ENCODE results near the gene RCCD1. TPM values are rescaled to one million over a fixed set of nuclear protein-coding genes. Genes with fewer than 3 reads are reported as not detected.
A peak's percentile ranks its signal among the peaks of the same experiment; 100 is the strongest.

RCCD1 gene
- total RNA-seq, 1 donor from 2014 or later = 10.0 TPM

GRCh38 chr15:90915808-90916440 lies 38.8 kb upstream of the RCCD1 start:
- intact Hi-C loops (cut with DNase I) = no loop called here
- Histone ChIP-seq H3K9me3 (no peaks in the 10 kb centered on the region), H3K36me3 (peaks cover 87 to 97% of the 10 kb centered on the region in 2 donors), H3K27ac (no peak overlapping the region), H3K27me3 (no peaks in the 10 kb centered on the region), H3K4me3 (no peak overlapping the region), H3K4me1 (no peaks in the 10 kb centered on the region)
- no peak for TF ChIP-seq CTCF (IDR thresholded peaks at IDR 0.05)
- DNase-seq (ENCODE audit: low spot score in 2 of 2) = peak; percentile 60 to 77

- no peak for TF ChIP-seq CTCF (IDR thresholded peaks at IDR 0.05)
- intact Hi-C loops (cut with DNase I) = no loop called here
- Histone ChIP-seq H3K4me1 (no peaks in the 10 kb centered on the region), H3K9me3 (no peaks in the 10 kb centered on the region), H3K27me3 (no peaks in the 10 kb centered on the region), H3K4me3 (no peak overlapping the region), H3K36me3 (peaks cover 85 to 96% of the 10 kb centered on the region in 2 donors), H3K27ac (no peak overlapping the region)
- no peak for DNase-seq (ENCODE audit: low spot score in 2 of 2)
Measured at GRCh38 chr15:90916461-90916860, 38.2 kb upstream of the RCCD1 start.

GRCh38 chr15:90917569-90917968 lies 37.1 kb upstream of the RCCD1 start:
- DNase-seq (ENCODE audit: low spot score in 2 of 2) = no peak
- no peak overlapping the region for H3K27ac ChIP-seq
- intact Hi-C loops (cut with DNase I) = no loop called here
- TF ChIP-seq CTCF (IDR thresholded peaks at IDR 0.05) = no peak
- no peaks in the 10 kb centered on the region for H3K27me3 ChIP-seq
- H3K4me3 ChIP-seq = no peak overlapping the region
- no peaks in the 10 kb centered on the region for H3K4me1 ChIP-seq
- H3K36me3 ChIP-seq = peaks cover 74 to 89% of the 10 kb centered on the region in 2 donors
- H3K9me3 ChIP-seq = no peaks in the 10 kb centered on the region

- Histone ChIP-seq H3K4me1 (no peaks in the 10 kb centered on the region), H3K27me3 (no peaks in the 10 kb centered on the region), H3K4me3 (no peak overlapping the region), H3K27ac (no peak overlapping the region), H3K9me3 (no peaks in the 10 kb centered on the region), H3K36me3 (peaks cover 68 to 83% of the 10 kb centered on the region in 2 donors)
- no peak for TF ChIP-seq CTCF (IDR thresholded peaks at IDR 0.05)
- no peak for DNase-seq (ENCODE audit: low spot score in 2 of 2)
- intact Hi-C loops (cut with DNase I) = no loop called here
Measured at GRCh38 chr15:90918034-90918788, 36.5 kb upstream of the RCCD1 start.

GRCh38 chr15:90918835-90919234 lies 35.8 kb upstream of the RCCD1 start:
- Histone ChIP-seq H3K27me3 (no peaks in the 10 kb centered on the region), H3K4me1 (no peaks in the 10 kb centered on the region), H3K9me3 (no peaks in the 10 kb centered on the region), H3K27ac (no peak overlapping the region), H3K36me3 (peaks cover 61 to 77% of the 10 kb centered on the region in 2 donors), H3K4me3 (no peak overlapping the region)
- intact Hi-C loops (cut with DNase I) = no loop called here
- TF ChIP-seq CTCF (IDR thresholded peaks at IDR 0.05) = no peak
- DNase-seq (ENCODE audit: low spot score in 2 of 2) = no peak

Measured in ascending aorta (tissue), 2 donors.